GM21737 (cell line): Measurements from ENCODE around the gene STAT5B.

Experiments used
- ATAC-seq: cut with Tn5 transposase; IDR thresholded peaks from one replicate; pipeline ENCODE4 v1.9.1; 2021; ENCODE audit warnings: mild to moderate bottlenecking, moderate library complexity; ENCODE audit not compliant: unreplicated experiment

Gene STAT5B

DNA sequence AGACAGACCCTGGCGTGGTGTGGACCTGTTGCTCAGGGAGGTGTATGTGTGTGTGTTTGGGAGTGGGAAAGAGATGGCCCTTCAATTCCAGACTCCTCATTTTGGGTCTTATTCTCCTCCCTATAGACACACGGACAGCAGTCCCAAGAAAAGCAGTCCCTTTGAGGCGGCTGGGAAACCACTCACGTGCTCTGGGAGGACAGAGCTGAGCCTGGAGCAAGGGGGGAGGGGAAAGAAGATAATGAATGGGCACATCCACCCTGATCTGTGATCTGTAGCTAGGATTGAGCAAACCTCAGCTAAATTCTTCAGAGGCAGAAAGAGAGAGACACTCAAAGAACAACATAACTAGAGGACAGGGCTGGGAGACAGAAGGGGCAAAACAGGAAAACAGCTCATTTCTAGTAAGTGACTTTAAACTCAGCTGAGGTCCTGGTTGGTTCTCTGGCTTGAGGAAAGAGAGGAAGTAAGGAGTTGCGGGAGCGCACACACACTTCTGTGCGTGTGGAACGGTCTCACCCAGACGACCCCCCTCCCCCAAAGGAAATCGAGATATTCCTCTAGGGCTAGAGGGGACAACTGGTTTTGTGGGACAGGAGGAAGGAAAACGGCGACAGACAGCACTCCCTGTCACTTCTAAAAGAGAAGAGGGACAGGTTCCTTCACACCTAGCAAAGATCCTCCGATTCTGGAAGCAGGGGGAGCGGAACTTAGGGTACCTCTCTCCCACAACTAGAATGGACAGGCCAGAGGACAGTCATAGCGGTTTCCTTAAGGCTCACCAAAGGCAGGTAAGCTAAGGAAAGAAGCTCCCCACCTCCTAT lies 122.1 kb downstream of the STAT5B start:
- ATAC-seq: no peak
